CD4-positive, alpha-beta T cell treated with Interleukin-6 at 100 ng/mL for 8 hours (primary cell): ENCODE data around the gene VSIG10L2.
"Not testable (repeated sequence)": the region's sequence is repeated elsewhere in the genome, so short reads cannot be mapped to it uniquely, and the experiment has no call there.

ENCODE experiments used
- DNase-seq: peaks from one replicate; pipeline ENCODE4 v3.0.0-alpha.2; 2020; ENCODE audit warnings: mixed read lengths, low spot score

Gene VSIG10L2

GRCh38 chr11:125967515-125967914, 21.7 kb downstream of the VSIG10L2 start:
- DNase-seq = no peak

- DNase-seq = no peak
These were observed 22.5 kb downstream of the VSIG10L2 start for GRCh38 chr11:125968354-125968753.

- DNase-seq = no peak
These were observed 25.8 kb downstream of the VSIG10L2 start for GRCh38 chr11:125971618-125972017.

- no peak for DNase-seq
These were observed 28.4 kb downstream of the VSIG10L2 start for GRCh38 chr11:125974284-125974683.

GRCh38 chr11:125975634-125976033, 29.8 kb downstream of the VSIG10L2 start:
- DNase-seq = no peak

GRCh38 chr11:125976156-125976555, 30.3 kb downstream of the VSIG10L2 start:
- no peak for DNase-seq

- no peak for DNase-seq
These were observed 31.5 kb downstream of the VSIG10L2 start for GRCh38 chr11:125977333-125977732.

GRCh38 chr11:125978181-125978716, 32.4 kb downstream of the VSIG10L2 start:
- no peak for DNase-seq

- no peak for DNase-seq
These were observed 33.0 kb downstream of the VSIG10L2 start for GRCh38 chr11:125978778-125979407.

GRCh38 chr11:125979511-125979910, 33.7 kb downstream of the VSIG10L2 start:
- DNase-seq = no peak

- no peak for DNase-seq
These were observed 34.6 kb downstream of the VSIG10L2 start for GRCh38 chr11:125980436-125980835.

- DNase-seq = no peak
These were observed 36.5 kb downstream of the VSIG10L2 start for GRCh38 chr11:125982348-125982730.

GRCh38 chr11:125985956-125986355, 40.1 kb downstream of the VSIG10L2 start:
- not testable (repeated sequence) for DNase-seq

GRCh38 chr11:125987066-125987641, 41.3 kb downstream of the VSIG10L2 start:
- DNase-seq = no peak

GRCh38 chr11:125990244-125990643, 44.4 kb downstream of the VSIG10L2 start:
- DNase-seq = no peak

GRCh38 chr11:125992893-125993292, 47.0 kb downstream of the VSIG10L2 start:
- no peak for DNase-seq

- no peak for DNase-seq
These were observed 48.7 kb downstream of the VSIG10L2 start for GRCh38 chr11:125994509-125994908.

- no peak for DNase-seq
These were observed 49.5 kb downstream of the VSIG10L2 start for GRCh38 chr11:125995313-125995712.

- DNase-seq = no peak
These were observed 52.4 kb downstream of the VSIG10L2 start for GRCh38 chr11:125998267-125998666.

GRCh38 chr11:125999234-125999880, 53.5 kb downstream of the VSIG10L2 start:
- DNase-seq = no peak

GRCh38 chr11:126002181-126002580, 56.3 kb downstream of the VSIG10L2 start:
- DNase-seq = no peak
